HG03097 (cell line): ENCODE results near the gene LYPD4.
"Not testable (repeated sequence)": the region's sequence is repeated elsewhere in the genome, so short reads cannot be mapped to it uniquely, and the experiment has no call there.

Source experiments
- ATAC-seq: cut with Tn5 transposase; IDR thresholded peaks from one replicate; pipeline ENCODE4 v1.9.1; 2021; ENCODE audit not compliant: unreplicated experiment, low FRiP score

The LYPD4 gene

DNA sequence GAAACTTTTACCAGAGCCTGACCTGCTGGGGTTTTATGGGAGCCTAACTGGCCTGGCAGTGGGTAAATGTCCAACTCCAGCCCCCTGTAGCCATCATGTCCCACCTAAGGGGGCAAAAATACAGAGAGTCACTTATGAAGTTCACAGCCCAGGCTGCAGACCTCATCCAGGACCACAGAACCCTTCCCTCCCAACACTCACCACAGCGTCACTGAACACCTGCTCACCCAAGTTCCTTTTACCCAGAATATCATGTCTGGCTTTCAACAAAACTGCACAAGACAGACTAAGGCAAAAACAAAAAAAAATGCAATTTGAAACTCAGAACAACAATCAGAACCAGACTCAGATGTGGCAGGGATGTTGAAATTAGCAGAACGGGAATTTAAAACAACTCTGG is 41.7 kb downstream of the LYPD4 start:
- no peak for ATAC-seq

DNA sequence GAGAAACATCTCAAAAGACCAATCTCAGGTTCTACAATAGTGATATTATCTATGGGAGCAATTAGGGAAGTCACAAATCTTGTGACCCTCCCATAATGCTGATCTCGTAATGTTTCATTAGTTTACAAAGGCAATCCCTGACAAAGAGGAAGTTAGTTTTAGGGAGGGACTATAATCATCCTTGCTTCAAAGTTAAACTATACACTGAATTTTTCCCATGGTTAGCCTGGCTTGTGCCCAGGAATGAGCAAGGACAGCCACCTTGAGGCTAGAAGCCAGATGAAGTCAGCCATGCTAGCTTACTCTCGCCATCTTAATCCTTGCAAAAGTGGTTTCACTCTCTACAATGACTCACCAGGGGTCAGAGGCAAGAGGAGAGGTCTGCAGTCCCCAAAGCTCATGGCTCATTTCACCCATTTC is 42.7 kb downstream of the LYPD4 start:
- no peak for ATAC-seq

DNA sequence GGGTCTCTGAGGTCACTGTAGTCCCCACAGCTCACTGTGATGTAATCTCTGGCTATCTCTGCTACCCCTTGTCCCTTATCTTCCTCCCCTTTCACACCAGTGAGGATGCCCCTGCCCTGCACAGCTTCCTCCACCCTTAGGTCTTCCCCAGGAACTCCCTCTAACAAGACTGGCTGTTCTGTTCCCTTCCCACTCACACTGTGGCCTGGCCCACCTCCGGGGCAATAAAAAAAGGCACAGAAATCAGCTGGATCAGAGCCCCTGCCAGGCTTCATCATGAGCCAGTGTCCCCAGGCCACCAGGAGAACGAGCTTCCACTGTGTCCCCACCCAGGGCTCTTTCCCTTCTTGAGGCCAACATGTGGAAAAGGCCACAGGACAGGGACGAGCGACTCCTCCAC is 43.5 kb downstream of the LYPD4 start:
- no peak for ATAC-seq

DNA sequence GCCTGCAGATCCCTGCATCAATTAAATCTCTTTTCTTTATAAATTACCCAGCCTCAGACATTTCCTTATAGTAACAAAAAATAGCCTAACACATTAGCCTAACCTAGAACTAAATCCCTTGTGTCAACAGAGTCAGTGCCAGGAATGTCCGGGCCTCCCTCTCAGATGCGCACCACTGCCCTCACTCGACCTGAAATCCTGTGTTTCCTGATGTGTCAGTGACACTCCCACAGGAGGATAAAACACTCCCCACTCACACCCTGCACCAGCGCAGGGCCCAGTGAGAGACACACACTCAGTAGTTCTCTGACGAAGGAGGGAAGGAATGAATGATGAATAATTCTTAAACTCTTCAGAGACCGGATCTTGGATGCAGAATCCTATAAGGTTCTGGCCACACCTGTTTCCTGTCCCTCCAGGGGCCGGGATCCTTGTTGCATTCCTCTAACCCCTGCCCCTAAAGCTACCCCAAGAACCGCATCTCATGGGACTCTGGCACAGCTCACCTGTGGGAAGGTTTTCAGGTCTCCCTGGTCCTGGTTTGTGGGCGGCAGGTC is 45.0 kb downstream of the LYPD4 start:
- no peak for ATAC-seq

DNA sequence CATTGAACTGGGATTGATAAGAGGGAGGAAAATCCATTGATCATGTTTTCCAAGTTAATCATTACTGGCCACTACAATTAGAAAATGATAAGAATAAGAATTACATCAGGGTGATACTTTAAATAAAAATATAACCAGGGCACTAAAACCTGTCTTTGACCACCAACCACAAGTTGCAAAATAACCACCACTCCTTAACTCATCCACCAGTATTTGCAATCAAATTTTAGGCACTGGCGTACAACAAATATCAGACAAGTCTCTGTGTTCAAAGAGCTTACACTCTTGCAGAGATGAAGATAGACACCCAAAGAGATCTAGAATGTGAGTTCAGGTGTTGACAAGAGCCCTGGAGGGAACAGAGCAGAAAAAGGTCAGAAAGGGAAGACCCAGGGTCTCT is 47.6 kb downstream of the LYPD4 start:
- no peak for ATAC-seq

DNA sequence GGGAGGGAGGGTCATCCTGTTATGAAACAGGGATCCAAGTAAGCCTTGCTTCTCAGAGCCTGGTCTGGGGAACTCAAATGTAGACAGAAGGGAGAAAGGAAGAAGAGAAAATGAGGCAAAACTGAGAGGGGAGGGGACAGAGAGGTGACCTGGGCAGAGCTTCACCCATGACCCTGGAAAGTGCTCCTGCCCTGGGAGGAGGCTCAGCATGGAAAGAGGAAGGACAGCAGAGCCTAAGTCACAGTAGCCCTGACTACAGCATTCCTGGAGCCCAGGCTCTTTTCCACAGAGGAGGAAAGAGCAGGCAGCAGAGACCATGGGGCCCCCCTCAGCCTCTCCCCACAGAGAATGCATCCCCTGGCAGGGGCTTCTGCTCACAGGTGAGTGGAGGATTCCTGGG is 48.1 kb downstream of the LYPD4 start, which contains the start of gene CEACAM3:
Gene CEACAM3 (plus strand): TSS at position 226 of the 400 bp plus-strand sequence. CDS start 91 bp downstream, at position 317.
- no peak for ATAC-seq

DNA sequence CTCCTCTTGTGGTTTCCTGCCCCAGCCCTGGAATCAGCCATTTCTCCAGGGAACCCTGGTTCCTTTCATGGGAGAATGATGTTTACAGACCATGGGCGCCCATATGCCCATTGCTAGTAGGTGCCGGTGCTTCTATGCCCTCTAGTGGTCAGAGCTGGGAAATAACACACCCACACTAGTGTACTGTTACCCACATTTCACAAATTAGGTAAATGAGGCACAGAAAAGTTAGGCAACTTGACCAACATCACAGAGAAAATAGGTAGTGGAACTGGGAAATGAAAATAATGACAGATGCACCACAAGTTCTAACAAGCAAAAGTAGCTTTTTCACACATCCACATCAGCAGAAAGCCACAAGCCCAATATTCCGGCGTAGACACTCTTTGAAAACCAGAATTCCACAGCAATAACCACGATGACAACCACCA is 49.4 kb downstream of the LYPD4 start:
- ATAC-seq: no peak

DNA sequence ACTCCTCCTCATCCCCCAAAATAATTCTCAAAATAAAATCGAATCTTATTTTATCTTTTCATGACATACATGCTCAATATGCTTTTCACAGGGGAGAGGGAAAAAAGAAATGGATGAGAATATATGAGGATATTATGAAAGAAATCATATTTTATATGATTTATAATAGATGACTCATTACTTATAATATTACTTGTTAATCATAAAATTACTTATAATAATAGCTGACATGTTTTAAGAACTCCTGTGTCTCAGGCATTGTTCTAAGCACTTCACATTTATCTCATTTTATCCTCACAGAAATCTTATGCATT is 51.1 kb downstream of the LYPD4 start:
- no peak for ATAC-seq

DNA sequence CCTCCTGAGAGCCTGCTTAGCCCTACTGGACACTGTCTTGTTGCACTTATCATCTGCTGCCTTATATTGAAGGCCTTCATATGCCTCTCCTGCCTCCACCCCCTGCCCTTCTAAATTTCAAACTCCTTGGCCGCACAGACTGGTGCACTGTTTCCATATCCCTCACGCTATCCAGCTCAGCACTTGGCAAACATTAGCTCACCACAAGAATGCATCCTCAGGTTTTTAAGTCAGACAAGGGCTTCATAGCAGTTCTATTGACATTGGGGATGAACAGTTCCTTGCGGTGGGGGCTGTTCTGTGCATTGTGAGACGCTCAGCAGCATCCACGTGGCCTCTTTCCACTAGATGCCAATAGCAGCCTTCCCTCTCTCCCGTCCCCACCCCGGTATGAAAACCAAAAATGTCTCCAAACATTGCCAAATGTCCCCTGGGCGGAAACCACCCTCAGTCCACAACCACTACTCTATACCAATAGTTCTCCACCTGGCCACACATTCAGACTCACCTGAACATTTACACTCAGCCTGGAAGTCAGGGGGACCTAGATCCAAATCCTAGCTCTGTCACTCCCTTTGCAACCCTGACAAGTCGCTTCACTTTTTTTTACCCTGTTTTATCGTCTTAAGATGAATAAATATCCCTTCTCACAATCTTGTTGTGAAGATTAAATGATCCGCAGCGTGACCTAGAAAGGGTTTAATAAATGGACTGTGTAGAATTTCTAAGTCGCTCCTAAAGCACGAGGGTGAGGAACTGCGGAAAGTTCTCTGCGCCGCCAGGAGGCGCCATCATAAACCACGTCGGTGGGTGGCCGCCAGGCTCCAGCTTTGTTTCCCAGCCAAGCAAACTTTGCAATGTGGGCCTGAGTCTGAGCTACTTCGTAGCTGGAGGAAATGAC is 51.7 kb downstream of the LYPD4 start:
- ATAC-seq: no peak

DNA sequence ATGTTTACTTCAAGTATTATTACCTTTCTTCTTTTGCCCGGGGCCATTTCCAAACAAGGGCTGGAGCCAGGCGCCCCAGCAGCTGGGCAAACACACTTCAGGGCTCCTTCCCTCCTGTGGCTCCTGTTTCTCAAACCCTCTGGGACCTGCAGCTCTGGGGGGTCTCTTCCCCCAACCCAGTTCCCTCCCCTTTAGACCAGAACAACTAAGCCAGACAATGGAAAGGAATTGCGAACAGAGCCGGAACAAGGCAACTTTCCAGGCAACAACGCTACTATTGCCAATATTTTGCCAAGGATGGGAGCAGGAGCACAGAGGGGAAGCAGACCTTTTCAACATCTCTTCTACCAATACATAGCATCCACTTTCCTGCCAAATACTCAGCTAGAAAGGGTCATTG is 55.4 kb downstream of the LYPD4 start:
- ATAC-seq: not testable (repeated sequence)

DNA sequence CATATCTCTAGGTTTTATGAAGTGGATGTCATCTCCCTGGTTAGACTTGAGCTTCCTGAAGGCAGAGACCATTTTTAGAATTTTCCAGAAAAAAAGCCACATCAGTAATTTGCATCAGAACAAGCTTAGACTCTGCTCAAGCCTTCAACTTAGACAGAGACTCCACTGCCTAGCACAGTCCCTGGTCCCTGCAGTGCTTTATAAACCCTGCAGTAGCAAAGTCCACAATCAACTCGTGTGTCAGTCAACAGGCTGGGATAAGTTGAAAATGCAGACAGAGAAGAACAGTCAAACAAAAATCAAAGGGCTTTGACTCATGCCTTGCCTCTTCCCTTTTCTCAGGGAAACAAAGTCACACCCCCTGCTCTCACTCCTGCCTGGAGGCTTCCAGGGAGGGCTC is 56.0 kb downstream of the LYPD4 start:
- ATAC-seq: not testable (repeated sequence)
